A549 (cell line): ENCODE data around the gene NTM. TPM values are rescaled to one million over a fixed set of nuclear protein-coding genes. Genes with fewer than 3 reads are reported as not detected.

Source experiments
- ATAC-seq, 2 experiments: fragments of 200-7000 bp in 1 of 2; fragments of >200 bp in 1 of 2; cut with Nextera tagmentation in 1 of 2; cut with Tn5 transposase in 1 of 2; 3 replicates each; pipeline versions ENCODE4 v1.8.0 to v1.9.1; 2018 to 2020; ENCODE audit warnings: mild to moderate bottlenecking in 1 of 2, moderate library complexity in 1 of 2
- CTCF ChIA-PET: fragments of 300-600 bp; sonication (Branson Sonifier 250); formaldehyde crosslinking; extraction: SDS; loops from one replicate; lab custom pipeline; 2021; ENCODE audit warnings: antibody characterized with exemption, inconsistent platforms; lab: Yijun Ruan, JAX
- POLR2A ChIA-PET: fragments of 350-600 bp; formaldehyde crosslinking; extraction: SDS; loops from one replicate; lab custom pipeline; 2021; ENCODE audit warnings: antibody characterized with exemption, inconsistent platforms; lab: Yijun Ruan, JAX
- DNase-seq, 2 experiments: peaks; one replicate each; pipeline versions ENCODE4 v3.0.0 to v3.0.0-alpha.2; 2011 to 2016; ENCODE audit warnings: low read depth in 1 of 2, low spot score in 1 of 2
- FAIRE-seq: peaks from 2 replicates; lab custom pipeline; 2011; peaks lifted over from hg19 to GRCh38; lab: Jason Lieb, UNC
- H3K27ac ChIP-seq, 2 experiments: fragments of >200 bp; sonication (Bioruptor Twin); formaldehyde crosslinking; 3 replicates each; pipeline ENCODE4 v1.5.1; 2016 to 2017
- H3K4me1 ChIP-seq: fragments of >200 bp; sonication (Bioruptor Twin); formaldehyde crosslinking; 3 replicates; pipeline ENCODE4 v1.6.1; 2016
- H3K4me2 ChIP-seq: fragments of >200 bp; sonication (Bioruptor Twin); formaldehyde crosslinking; 3 replicates; pipeline ENCODE4 v1.6.1; 2016
- H3K4me3 ChIP-seq: fragments of >200 bp; sonication (Bioruptor Twin); formaldehyde crosslinking; 3 replicates; pipeline ENCODE4 v1.5.1; 2016
- H3K9me3 ChIP-seq: fragments of >200 bp; sonication (Bioruptor Twin); formaldehyde crosslinking; 3 replicates; pipeline ENCODE4 v1.6.1; 2016
- CHD4 ChIP-seq: fragments of 200-600 bp; sonication (generic); IDR thresholded peaks from 2 replicates; pipeline ENCODE4 v1.6.1; 2016; ENCODE audit warnings: antibody characterized with exemption, mild to moderate bottlenecking, borderline replicate concordance
- CTCF ChIP-seq: fragments of >200 bp; sonication (Bioruptor Twin); formaldehyde crosslinking; IDR thresholded peaks from 3 replicates; pipeline ENCODE4 v1.5.1; 2016
- EHMT2 ChIP-seq: fragments of 200-600 bp; sonication (generic); IDR thresholded peaks from 2 replicates; pipeline ENCODE4 v1.6.1; 2016; ENCODE audit warnings: antibody characterized with exemption, low read depth, mild to moderate bottlenecking, moderate library complexity
- ESRRA ChIP-seq: fragments of 150-350 bp; IDR thresholded peaks from 2 replicates; pipeline ENCODE4 v1.6.1; 2014; ENCODE audit warnings: mild to moderate bottlenecking, low read length, borderline replicate concordance
- FOXS1 ChIP-seq: fragments of 250-450 bp; sonication (Bioruptor Pico); IDR thresholded peaks from 2 replicates; pipeline ENCODE4 v1.5.0; 2020; ENCODE audit warnings: mild to moderate bottlenecking, moderate library complexity
- GATA3 ChIP-seq: IDR thresholded peaks from 2 replicates; pipeline ENCODE4 v1.6.1; 2012; ENCODE audit warnings: borderline replicate concordance
- HDAC2 ChIP-seq: fragments of 200-600 bp; sonication (generic); IDR thresholded peaks from 2 replicates; pipeline ENCODE4 v1.6.1; 2016
- HMGXB4 ChIP-seq: fragments of 250-450 bp; sonication (Bioruptor Pico); IDR thresholded peaks from 2 replicates; pipeline ENCODE4 v1.5.0; 2021; ENCODE audit warnings: mild to moderate bottlenecking, moderate library complexity, borderline replicate concordance
- JUNB ChIP-seq: fragments of >200 bp; sonication (Bioruptor Twin); formaldehyde crosslinking; IDR thresholded peaks from 2 replicates; pipeline ENCODE4 v1.6.1; 2016
- NPAS2 ChIP-seq: fragments of 250-450 bp; sonication (Bioruptor Pico); IDR thresholded peaks from 2 replicates; pipeline ENCODE4 v1.8.0; 2022; ENCODE audit warnings: mild to moderate bottlenecking, moderate library complexity, borderline replicate concordance
- PHF8 ChIP-seq: fragments of 200-600 bp; sonication (generic); IDR thresholded peaks from 2 replicates; pipeline ENCODE4 v1.6.1; 2016; ENCODE audit warnings: low read depth, mild to moderate bottlenecking, antibody characterized with exemption, moderate library complexity, borderline replicate concordance
- POLR2AphosphoS2 ChIP-seq: conservative IDR thresholded peaks from 2 replicates; pipeline ENCODE4 v1.6.1; 2012; ENCODE audit warnings: low read length, improper control_type of control experiment, inconsistent platforms
- RCOR1 ChIP-seq: fragments of 150-350 bp; IDR thresholded peaks from 2 replicates; pipeline ENCODE4 v1.6.1; 2014; ENCODE audit warnings: antibody characterized with exemption, low read length, low read depth
- REST ChIP-seq: fragments of 200-600 bp; sonication (generic); IDR thresholded peaks from 2 replicates; pipeline ENCODE4 v1.6.1; 2016; ENCODE audit warnings: antibody characterized with exemption, mild to moderate bottlenecking, moderate library complexity
- SMC3 ChIP-seq: fragments of >200 bp; sonication (Bioruptor Twin); formaldehyde crosslinking; IDR thresholded peaks from 3 replicates; pipeline ENCODE4 v1.6.1; 2018; ENCODE audit warnings: inconsistent platforms
- SREBF2 ChIP-seq: fragments of 450-650 bp; IDR thresholded peaks from 2 replicates; pipeline ENCODE4 v1.6.1; 2014; ENCODE audit warnings: mild to moderate bottlenecking, moderate library complexity
- TFCP2L1 ChIP-seq: fragments of 250-450 bp; sonication (Bioruptor Pico); IDR thresholded peaks from 2 replicates; pipeline ENCODE4 v1.5.0; 2021; ENCODE audit warnings: mild to moderate bottlenecking
- ZFP36 ChIP-seq: fragments of 450-650 bp; IDR thresholded peaks from 2 replicates; pipeline ENCODE4 v1.6.1; 2014; ENCODE audit warnings: borderline replicate concordance; ENCODE audit not compliant: partially characterized antibody
- WGBS: methylation state at CpG from one replicate; pipeline ENCODE4 v1.1.6; 2017; ENCODE audit errors: missing lambda C conversion rate; 5-methylcytosine and 5-hydroxymethylcytosine counted together
- polyA plus RNA-seq, 4 experiments: library from polyadenylated mRNA; depleted of rRNA in 3 of 4; stranded (reverse); fragments of >200 nt; fragmentation: RNase III in 1 of 4; extraction: RNeasy Plus Mini Kit Qiagen cat#74134 plus additional on column Dnase treatment in 1 of 4; gene quantifications; 2 replicates in 3 of 4; 3 replicates in 1 of 4; pipeline ENCODE4 v1.2.3, GENCODE V29; 2011 to 2017

Gene NTM
- polyA plus RNA-seq, 2 of the 4 experiments (the other 2 are of a cell fraction) = not detected

- Histone ChIP-seq H3K4me1 (no peaks in the 10 kb centered on the region), H3K9me3 (no peaks in the 10 kb centered on the region), H3K4me2 (no peak overlapping the region), H3K27ac (no peak overlapping the region), H3K4me3 (no peak overlapping the region)
- CTCF ChIA-PET = interaction anchor here (1.1 kb wide), 1 partner anchor 30 kb away, joined by 3 read pairs; no protein-coding TSS in a partner anchor
- WGBS = 5% methylated on average over 5 of the region's 5 CpGs
- POLR2A ChIA-PET = no interaction called here
- no peak for TF ChIP-seq SREBF2
- TF ChIP-seq PHF8 = no peak
- no peak for TF ChIP-seq SMC3
- TF ChIP-seq RCOR1 = no peak
- TF ChIP-seq EHMT2 = no peak
- no peak for TF ChIP-seq JUNB
- no peak for TF ChIP-seq HDAC2
- no peak for TF ChIP-seq GATA3
- TF ChIP-seq TFCP2L1 = no peak
- no peak for TF ChIP-seq ESRRA
- TF ChIP-seq FOXS1 (CRISPR knock-in tag) = no peak
- no peak for TF ChIP-seq REST
- no peak for TF ChIP-seq NPAS2 (CRISPR knock-in tag)
- ATAC-seq (no peak), FAIRE-seq (no peak), DNase-seq (no peak)
Measured at GRCh38 chr11:131644204-131644795, 273.9 kb downstream of the NTM start.

- no peak overlapping the region for H3K27ac ChIP-seq
- H3K4me1 ChIP-seq = no peaks in the 10 kb centered on the region
- H3K9me3 ChIP-seq = no peaks in the 10 kb centered on the region
- no peak overlapping the region for H3K4me2 ChIP-seq
- ChIA-PET POLR2A (no interaction called here), CTCF (interaction anchor here (1.1 kb wide), 1 partner anchor 29 kb away, joined by 3 read pairs; no protein-coding TSS in a partner anchor)
- H3K4me3 ChIP-seq = no peak overlapping the region
- 5% methylated on average over 6 of the region's 6 CpGs for WGBS
- DNase-seq (no peak), FAIRE-seq (no peak), ATAC-seq (no peak)
- TF ChIP-seq POLR2AphosphoS2 (no peak), ZFP36 (no peak), TFCP2L1 (no peak), REST (no peak), CTCF (no peak), CHD4 (no peak), RCOR1 (no peak), NPAS2 (CRISPR knock-in tag) (no peak), JUNB (no peak), HMGXB4 (CRISPR knock-in tag) (no peak)
Measured at GRCh38 chr11:131645237-131645636, 274.8 kb downstream of the NTM start.
